GM12874 (cell line): ENCODE measurements around the gene LPAR1.

Source experiments
- CTCF ChIP-seq: IDR thresholded peaks from 2 replicates; pipeline ENCODE4 v1.5.1; 2011; ENCODE audit warnings: low read depth, mild to moderate bottlenecking, control low read depth, low read length, moderate library complexity; ENCODE audit not compliant: insufficient read depth

The LPAR1 gene

GRCh38 chr9:110872920-110873319, 165.3 kb downstream of the LPAR1 start:
- no peak for TF ChIP-seq CTCF

GRCh38 chr9:110871736-110872135, 166.5 kb downstream of the LPAR1 start:
- no peak for TF ChIP-seq CTCF

- no peak for TF ChIP-seq CTCF
These were observed 168.3 kb downstream of the LPAR1 start for GRCh38 chr9:110869931-110870330.

GRCh38 chr9:110864011-110864410, 174.3 kb downstream of the LPAR1 start:
- no peak for TF ChIP-seq CTCF

- no peak for TF ChIP-seq CTCF
These were observed 181.5 kb downstream of the LPAR1 start for GRCh38 chr9:110856772-110857171.

- no peak for TF ChIP-seq CTCF
These were observed 187.7 kb downstream of the LPAR1 start for GRCh38 chr9:110850401-110851135.

GRCh38 chr9:110847671-110848070, 190.6 kb downstream of the LPAR1 start:
- no peak for TF ChIP-seq CTCF
